ENCODE data around the gene ATG4C.
"Not testable (repeated sequence)": the region's sequence is repeated elsewhere in the genome, so short reads cannot be mapped to it uniquely, and the experiment has no call there.

Gene ATG4C

DNA sequence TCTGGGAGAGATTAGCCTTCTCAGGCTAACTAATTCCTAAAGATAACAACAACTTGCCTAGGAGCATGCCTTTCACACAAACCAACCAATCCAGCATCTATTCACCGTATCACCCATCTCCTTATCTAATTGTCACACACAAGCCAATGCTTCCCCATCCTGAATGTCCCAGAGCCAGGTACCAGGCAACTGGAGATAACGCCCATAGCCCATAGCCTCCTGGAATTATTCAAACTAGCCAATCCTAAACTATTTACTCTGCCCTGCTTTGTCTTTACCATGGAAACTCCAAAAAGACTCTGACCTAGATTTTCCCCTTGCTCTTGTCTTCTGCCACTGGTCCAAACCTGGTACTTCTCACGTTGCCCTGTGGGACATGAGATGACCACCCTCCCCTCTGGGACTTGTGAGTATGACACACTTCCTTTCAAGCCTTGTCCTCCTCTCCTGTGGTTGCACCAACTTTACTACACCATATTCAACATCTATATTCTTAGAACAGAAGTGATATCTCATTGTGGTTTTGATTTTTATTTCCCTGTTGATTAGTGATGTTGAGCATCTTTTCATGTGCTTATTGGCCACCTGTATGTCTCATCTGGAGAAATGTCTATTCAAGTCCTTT lies 8.8 kb upstream of the ATG4C start:
- DNase-seq, result no peak

DNA sequence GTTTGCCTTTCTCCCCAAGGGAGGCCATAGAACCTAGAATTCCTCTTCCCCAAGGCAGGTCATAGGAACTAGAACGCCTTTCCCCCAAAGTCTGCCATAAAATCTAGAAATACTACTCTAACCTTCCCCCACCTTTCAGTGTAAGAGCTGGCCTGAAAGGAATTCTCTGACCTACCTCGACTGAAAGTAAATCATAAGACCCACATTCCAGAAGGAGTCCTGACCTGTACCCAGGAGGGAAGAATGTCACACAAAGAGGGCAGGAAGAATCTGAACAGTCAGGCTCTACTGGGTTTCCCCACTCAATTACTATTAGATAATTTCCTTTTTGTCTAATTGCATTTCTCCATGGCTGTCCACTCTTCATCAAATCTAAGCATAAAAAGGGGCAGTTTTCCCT lies 5.7 kb upstream of the ATG4C start:
- no peak for DNase-seq

DNA sequence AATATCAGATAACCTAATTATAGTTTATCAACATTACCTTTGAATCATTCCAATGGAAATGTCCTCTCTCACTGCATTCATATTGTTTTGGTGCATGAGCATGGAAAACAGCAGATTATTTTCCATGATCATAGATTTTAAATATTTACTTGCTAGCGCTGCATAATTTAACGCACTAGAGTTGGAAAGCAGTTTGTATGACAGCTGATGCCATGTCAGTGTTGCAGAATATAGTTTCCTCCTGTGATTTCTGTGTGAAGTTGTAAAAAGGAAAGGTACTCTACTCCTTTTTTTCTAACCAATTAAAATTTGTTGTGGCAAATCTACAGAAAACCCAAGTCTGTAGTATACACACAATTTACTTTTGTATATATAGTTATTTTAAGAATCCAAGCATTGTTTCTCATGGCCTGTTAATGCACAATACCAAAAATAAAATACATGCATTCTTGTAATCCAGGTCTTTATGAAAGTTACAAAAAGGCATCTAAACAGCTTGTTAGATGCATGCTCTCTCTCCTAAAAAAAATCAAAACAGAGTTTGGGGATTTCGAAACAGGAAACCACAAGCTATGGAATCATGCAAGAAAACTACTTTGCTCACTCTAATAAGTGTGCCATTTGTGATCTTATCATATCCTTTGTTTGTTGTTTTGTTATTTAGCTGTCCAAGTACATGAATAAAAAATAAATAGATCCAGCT lies 1.9 kb upstream of the ATG4C start:
- no peak for DNase-seq

DNA sequence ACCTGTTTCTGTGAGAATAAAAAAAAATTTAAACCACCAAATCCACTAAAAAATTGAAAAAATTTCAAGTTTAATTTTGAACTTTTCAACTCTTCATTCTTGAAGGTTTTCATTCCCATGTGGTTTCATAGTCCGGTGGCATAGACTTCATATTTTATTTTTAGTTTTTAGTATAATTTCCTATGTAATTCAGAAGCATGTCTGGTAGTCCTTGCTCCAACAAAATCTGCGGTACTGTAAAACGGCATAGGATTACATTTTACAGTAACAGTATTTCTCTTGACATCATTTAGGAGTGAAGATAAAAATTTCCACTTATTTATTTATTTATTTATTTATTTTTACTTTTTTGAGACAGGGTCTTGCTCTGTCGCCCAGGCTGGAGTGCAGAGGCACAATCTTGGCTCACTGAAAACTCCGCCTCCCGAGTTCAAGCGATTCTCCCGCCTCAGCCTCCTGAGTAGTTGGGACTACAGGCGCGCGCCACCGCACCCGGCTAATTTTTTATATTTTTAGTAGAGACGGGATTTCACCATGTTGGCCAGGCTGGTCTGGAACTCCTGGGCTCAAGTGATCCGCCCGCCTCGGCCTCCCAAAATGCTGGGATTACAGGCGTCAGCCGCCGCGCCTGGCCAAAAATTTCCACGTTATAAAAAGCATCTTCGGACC lies 1.3 kb upstream of the ATG4C start:
- not testable (repeated sequence) for DNase-seq

DNA sequence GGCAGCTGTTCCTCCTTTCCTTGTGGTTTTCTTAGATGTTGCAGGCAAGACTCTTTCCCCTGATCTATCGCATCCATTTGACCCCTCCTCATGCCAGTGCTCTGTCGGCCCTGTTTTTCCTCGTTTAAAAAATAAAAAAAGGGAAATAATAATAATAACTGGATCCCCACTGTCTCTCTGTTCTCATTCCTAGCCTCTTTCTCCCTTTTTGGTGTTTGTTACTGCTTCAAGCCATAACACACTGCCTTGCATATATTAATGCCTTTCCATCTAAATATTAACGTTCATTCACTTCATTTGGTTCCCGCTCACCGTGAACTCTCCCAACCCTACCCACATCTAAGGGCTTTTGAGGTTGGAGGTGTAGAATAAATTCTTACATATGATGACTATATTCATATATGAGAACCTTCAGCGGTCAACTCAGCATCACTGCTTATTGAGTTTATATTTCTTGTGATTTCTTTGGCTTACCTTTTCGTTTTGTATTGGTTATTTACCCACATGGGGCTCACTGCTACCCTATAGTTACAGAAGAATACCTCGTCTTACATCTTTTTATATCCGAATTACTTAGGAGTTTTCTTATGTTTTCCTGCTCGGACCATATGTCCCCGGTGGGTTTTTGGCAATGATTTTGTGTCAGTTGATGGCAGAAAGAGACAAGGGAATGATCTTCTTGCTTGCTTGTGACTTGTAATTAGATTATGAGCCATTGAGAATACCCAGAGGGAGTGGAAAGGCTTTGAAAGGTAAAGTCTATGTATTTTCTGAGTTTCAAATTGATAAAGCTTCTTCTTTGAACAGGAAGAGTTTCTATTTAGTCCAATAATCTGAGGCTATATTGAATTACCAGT lies 805 bp downstream of the ATG4C start:
- DNase-seq, result no peak

DNA sequence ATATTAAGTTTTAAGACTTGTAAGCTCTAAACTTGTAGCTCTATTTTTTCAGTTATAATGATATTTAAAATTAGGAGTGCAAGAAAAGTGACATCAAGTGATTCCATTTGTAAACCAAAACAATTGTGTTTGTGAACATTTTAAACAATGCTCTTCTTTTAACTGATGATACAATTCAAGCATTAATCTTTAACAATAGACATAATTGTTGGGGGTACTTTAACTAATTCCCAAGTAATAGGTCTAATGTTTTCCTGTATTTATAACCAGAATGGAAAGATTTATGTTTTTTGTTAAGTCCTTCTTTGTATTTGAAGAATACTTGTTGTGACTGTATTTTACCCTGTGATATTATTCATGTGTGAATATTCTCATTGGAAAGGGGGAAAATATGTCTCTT lies 6.8 kb downstream of the ATG4C start:
- DNase-seq, result no peak

DNA sequence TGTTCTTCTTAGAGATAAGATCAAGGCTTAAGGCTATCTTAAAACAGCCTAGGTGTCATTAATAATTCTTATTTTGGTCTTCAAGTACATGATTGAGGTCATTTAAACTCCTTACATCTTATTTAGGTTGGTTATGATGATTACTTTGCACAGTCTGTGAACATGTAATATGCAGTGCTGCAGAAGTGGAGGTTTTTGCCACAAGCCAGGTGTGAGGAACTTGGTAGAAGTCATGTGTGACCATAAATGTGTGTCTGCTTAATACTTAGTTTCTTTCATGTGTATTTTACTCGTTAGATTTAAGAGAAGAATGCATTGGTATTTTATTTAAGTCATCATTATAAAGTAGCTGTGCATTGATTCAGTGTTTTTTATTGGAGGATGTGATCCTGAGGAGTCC lies 10.1 kb downstream of the ATG4C start:
- no peak for DNase-seq

DNA sequence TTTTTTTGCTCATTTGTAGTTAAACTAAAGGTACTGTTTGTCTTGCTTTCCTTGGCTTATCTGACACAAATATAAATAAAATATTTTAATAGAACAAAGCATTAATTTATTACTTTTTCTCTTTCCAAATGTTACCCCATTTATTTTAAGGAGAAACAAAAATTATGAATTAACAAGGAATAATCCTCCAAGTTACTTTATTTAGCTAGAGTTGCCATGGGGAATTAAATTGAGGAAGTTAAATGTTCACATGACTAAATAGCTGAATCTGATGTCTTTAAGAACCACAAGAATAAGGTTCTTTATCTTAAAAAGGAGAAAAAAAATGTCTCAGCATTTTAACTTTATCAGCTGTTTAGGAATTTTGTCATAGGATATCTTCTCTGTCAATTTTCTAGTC lies 12.3 kb downstream of the ATG4C start:
- no peak for DNase-seq

DNA sequence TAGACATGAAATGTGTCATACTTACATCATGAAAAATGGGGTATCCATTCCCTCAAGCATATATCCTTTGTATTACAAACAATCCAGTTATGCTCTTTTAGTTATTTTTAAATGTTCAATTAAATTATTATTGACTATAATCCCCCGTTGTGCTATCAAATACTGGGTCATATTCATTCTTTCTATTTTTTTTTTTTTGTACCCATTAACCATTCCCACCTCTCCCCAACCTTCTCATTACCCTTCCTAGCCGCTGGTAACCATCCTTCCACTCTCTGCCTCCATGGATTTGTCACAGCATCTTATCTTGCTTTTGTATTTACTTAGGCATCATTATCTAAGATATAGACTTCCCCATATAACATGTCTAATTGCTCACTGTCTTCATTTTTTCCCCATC lies 15.8 kb downstream of the ATG4C start:
- no peak for DNase-seq

DNA sequence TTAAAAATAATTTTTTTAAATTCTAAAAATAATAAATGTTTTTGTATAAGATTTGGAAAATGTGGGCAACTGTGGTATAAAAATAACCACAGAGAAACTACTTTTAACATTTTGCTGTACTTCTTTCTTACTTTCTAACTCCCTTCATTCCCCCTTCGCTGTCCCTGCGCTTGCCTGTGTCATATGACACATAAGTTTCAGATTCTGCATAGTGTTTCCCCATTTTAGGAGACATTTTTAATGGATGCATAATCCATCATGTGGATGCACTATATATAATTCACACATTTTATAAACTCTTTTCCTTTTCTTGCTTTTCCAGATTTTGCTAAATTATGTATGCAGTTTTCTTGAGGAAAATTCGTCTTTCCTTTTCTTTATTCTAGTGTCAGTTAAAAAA lies 16.3 kb downstream of the ATG4C start:
- no peak for DNase-seq

DNA sequence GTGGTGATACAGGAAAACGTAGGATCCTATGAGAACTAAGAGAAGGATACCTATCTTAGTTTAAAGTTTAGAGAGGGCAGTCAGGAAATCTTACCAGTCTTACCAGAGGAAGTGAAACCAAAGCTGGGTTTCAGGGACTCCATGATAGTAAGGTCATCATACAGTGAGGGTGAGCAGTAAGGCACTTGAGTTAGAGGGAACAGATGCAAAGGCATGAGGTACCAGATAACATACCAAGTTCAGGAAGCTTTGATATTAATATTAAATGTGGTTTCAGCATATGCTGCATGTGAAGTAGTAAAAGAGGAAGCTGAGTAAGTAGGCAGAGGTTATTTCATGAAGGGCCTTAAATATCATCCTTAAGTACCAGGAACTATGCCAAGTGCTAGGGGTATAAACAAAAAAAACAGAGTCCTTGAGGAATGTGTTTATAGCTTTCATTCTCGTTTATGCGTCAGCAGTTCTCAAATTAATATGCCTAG lies 16.9 kb downstream of the ATG4C start:
- DNase-seq, result no peak

DNA sequence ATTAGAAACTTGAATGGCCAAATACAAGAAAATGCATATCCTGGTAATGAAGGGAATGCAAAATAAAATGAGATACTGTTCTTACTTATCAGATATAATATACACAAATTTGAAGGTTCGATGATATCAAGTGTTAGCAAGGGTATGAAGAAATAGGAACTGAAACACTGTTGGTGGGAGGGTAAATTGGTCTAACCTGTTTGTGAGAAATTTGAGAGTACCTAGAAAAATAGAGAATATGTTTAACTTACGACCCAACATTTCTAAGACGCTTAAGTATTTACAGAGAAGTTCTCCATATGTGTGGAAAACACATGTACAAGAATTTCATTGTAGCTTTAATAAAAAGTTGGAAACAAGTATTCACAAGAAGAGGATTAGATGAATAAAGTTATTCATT lies 25.9 kb downstream of the ATG4C start:
- no peak for DNase-seq

DNA sequence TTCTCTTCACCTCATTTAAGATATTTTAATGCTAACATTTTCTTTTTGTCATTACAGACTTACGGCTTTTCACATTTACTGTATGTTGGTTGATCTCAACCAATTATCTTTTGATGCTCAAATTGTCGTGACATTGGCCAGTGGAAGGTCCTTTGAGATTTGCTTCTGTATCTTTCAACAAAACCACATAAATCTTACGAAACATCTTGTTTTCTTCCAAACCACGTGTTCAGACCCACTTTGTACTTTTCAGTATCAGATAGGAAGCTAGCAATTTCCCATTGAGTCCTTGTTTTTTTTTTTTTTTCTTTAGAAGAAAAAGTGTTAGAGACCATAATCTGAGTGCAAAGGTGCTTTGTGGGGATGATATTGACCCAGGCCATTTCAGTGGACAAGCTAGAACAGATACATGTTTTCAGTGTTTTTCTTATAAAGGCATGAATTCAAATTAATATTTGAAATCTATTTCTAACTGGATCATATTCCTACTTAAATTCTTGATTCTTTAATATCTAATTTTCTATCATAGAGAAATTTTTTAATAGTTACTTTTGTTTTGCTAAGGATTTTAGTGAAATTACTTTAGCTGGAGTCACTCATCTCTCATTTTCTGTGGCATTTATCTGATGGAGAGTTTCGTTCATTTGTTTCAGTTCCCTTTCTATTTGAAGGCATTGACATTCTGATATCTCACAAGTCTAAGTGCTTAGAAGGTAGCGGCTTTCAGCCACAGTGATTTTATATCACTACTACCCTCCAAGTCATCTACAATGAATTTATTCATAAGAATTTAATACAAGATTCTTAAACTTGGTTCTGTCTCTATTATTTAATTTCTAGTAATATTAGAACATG lies 26.7 kb downstream of the ATG4C start:
- no peak for DNase-seq

DNA sequence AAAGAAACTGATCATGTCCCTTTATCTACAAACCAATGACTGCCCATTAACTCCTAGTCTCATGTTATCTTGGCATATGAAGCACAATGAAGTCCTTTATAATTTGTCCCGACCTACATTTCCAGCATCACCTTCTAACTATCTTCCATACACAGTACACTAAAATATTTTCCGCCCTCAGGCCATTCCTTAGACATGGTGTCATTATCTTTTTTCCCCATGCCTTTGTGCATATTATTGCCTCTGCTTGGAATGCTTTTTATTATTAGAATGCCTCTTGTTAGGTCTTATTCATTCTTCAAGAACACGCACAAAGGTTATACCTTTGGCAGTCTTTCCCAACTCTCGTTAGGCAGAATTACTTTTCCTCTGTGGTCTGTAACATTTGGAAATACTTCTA lies 39.6 kb downstream of the ATG4C start:
- DNase-seq, result no peak

DNA sequence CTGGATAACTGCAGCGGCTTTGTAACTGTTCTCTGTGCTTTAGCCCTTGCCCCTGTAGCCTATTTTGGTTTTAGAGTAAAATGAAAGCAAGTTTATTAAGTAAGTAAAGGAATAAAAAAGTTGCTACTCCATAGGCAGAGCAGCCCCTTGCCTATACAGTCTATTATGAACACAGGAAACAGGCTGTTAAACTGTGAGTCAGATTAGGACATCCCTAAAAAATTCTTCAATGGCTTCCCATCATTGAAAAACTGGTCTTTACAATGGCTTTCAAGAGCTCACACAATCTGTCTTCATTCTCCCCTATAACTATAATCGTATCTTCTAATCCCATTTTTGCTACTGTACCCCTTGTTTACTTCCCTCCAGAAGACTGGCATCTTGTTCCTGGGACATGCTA lies 43.0 kb downstream of the ATG4C start:
- DNase-seq, result no peak

DNA sequence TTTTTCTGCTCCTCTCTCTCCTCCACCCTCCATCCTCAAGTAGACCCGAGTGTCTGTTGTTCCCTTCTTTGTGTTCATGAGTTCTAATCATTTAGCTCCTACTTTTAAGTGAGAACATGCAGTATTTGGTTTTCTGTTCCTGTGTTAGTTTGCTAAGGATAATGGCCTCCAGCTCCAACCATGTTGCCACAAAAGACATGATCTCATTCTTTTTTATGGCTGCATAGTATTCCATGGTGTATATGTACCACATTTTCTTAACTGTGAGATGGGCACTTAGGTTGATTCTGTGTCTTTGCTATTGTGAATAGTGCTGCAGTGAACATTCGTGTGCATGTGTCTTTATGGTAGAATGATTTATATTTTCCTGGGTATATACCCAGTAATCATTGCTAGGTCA lies 43.9 kb downstream of the ATG4C start:
- DNase-seq, result not testable (repeated sequence)

DNA sequence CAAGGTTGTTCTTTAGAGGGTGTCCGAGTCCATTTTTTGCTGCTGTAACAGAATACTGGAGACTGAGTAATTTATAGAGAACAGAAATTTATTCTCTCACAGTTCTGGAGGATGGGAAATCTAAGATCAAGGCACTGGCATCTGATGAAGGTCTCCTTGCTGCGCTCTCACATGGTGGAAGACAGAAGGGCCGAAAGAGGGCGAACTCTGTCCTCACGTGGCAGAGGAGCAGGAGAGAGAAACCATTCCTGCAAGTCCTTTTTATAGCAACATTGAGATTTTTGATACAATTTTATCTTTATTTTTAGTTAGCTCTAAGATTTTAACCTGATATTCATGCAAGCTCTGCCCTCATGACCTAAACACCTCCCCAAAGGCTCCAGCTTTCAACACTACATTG lies 48.3 kb downstream of the ATG4C start:
- no peak for DNase-seq

DNA sequence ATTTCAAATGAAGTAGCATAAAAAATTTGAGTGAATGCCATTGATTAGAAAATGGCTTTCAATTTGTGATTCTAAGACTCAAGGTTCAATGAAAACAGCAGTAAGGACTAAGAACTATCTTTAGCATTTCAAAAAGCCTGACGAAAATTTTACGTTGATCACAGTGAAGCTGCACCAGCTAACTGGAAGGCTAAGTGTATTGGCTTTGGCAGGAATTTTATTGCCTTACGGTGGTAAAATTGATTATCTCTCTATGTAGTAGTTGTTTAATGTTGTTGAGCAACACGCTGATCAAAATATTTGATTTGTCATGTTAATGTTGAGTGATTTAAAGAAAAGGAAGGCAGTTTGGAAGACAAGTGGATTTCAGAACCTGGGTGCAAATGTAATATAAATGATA lies 49.6 kb downstream of the ATG4C start:
- DNase-seq, result no peak

DNA sequence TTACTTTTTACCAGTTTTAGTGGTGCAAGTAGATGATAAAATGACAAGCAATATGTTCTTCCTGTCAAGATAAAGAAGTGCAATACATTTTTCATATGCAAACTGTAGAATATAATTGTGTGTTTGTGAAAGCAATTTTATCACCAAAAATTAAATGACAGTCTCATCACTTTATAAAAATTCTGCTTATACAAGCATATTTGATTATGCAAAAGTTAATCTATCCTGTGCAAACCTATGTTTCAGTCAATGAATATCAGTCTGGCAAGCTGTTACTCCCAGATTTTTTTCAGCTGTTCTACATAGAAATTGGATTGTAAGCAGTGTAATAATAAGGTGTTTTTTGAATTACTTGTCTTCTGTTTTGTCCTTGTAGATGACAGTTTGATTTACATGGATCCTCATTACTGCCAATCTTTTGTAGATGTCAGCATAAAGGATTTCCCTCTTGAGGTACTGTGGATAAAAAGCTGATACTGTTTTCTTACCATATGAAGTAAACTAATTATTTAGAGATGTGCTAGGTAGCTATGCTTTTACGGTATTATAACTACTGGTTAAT lies 50.5 kb downstream of the ATG4C start:
- DNase-seq, result no peak

DNA sequence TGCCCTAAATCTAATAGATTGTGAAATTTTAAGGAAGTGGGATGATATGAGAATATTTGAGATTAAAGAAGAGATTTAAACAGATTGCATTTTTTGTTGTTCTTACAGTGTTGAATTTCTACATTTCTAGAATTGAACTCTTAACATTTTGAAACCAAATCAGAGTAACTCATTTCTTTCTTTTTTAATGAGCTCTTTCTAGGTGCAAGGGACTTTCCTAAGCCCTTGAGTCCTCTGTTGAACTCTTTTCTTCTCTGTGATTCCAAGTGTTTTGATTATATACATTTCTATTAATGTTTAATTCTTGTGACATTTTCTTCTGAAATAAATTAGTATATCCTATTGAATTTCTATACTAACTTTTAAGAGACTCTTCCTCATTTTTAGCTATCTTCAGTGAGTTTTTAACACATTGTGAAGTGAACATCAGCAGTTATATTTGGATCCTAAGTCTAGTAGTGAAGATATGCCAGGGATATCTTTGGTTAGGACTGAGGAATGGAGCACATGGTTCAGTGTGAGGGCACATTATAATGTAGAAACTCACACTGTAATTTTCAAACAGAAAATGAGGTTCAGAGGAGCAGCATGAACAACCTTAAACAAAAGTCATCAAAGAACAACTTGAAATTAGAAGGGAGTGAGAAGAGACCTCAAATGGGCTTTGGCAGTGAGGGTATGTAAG lies 53.1 kb downstream of the ATG4C start:
- DNase-seq, result no peak

DNA sequence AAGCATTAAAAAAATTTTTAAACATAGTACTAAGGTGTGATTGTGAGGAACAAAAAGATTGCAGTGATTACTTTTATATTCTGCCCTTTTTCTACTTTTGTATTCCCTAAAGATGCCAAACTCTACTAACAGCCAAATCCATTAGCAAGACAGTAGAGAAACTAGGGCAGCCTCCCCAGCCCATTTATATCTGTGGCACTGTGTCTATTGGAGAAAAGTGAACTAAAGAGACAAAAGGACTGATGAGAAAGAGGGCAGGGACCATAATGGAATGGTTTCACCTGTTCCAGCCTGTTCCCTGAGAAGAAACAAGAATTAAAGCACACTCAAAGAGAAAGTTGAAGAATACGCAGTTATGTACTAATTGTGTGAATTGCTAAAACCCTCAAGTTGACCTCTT lies 56.6 kb downstream of the ATG4C start:
- no peak for DNase-seq

Measured in NCI-H2171 (cell line).